Measurements from ENCODE around the gene RSL24D1. TPM values are rescaled to one million over a fixed set of nuclear protein-coding genes. Genes with fewer than 3 reads are reported as not detected.

Gene RSL24D1
- total and polyA plus RNA-seq, 2 of the 4 experiments (the other 2 are of a cell fraction), result 36.5 to 36.7 TPM

- H3K56ac ChIP-seq (ENCODE audit: extremely low read depth, insufficient read depth, low read length), result no peak overlapping the region
- POLR2A ChIA-PET (ENCODE audit: unreplicated experiment), result no interaction called here
- in situ Hi-C loops (cut with MboI; ENCODE audit: low sequenced_read_pairs) (no loop called here), intact Hi-C loops (cut with micrococcal nuclease) (loop anchor here (10.0 kb wide), 1 partner anchor 1089 kb away; no protein-coding TSS in a partner anchor), dilution Hi-C loops (cut with HindIII; ENCODE audit: low sequenced_read_pairs, unreplicated experiment) (no loop called here)
- H3K79me1 ChIP-seq (ENCODE audit: low read depth in 1 of 2, low read length in 2 of 2), result no peaks in the 10 kb centered on the region
- no peak overlapping the region for H3K4me2 ChIP-seq (ENCODE audit: low read depth, low read length)
- H3K9me1 ChIP-seq (ENCODE audit: insufficient read depth, low read length), result no peaks in the 10 kb centered on the region
- DNase-seq (no peak), ATAC-seq (ENCODE audit: low read depth) (no peak)
- no peak overlapping the region for H2AFZ ChIP-seq (replicated peaks; ENCODE audit: low read length, poor library complexity)
- H3K9ac ChIP-seq (ENCODE audit: low read depth, low read length), result no peak overlapping the region
- H4K8ac ChIP-seq (ENCODE audit: low read depth in 2 of 2, low read length in 2 of 2), result no peak overlapping the region
- no CpG with 5 or more reads among the region's 4 CpGs for WGBS, 2 experiments (ENCODE audit: extremely low coverage in 2 of 2, insufficient read length in 1 of 2)
- TF ChIP-seq CTCF (conservative IDR thresholded peaks at IDR 0.05; ENCODE audit: low read depth, low read length) (no peak), MAZ (IDR thresholded peaks at IDR 0.05; ENCODE audit: borderline replicate concordance, low read depth, low read length) (no peak), CEBPB (IDR thresholded peaks at IDR 0.05; ENCODE audit: low read depth, low read length) (no peak), CHD1 (IDR thresholded peaks at IDR 0.05; ENCODE audit: low read depth, low read length) (no peak), FOS (IDR thresholded peaks at IDR 0.05; ENCODE audit: low read depth, low read length) (no peak), MAFK (IDR thresholded peaks at IDR 0.05; ENCODE audit: low read depth, low read length) (no peak), USF2 (IDR thresholded peaks at IDR 0.05; ENCODE audit: low read depth, low read length) (no peak), MXI1 (IDR thresholded peaks at IDR 0.05; ENCODE audit: borderline replicate concordance, low read depth, low read length) (no peak), POLR2A (IDR thresholded peaks at IDR 0.05; ENCODE audit: low read depth, low read length) (no peak), SMC3 (IDR thresholded peaks at IDR 0.05; ENCODE audit: low read depth, low read length) (no peak), BHLHE40 (IDR thresholded peaks at IDR 0.05; ENCODE audit: low read depth, low read length) (no peak), ELK1 (IDR thresholded peaks at IDR 0.05; ENCODE audit: borderline replicate concordance, low read depth, low read length) (no peak), RFX5 (IDR thresholded peaks at IDR 0.05; ENCODE audit: low read depth, low read length) (no peak), RCOR1 (IDR thresholded peaks at IDR 0.05; ENCODE audit: insufficient replicate concordance, low read length) (no peak)
- H2BK5ac ChIP-seq (ENCODE audit: low read depth, low read length, poor library complexity, severe bottlenecking), result no peak overlapping the region
- no peak overlapping the region for H3K27ac ChIP-seq (ENCODE audit: insufficient read depth, low read length)
- no peak overlapping the region for H3K23ac ChIP-seq (ENCODE audit: low read depth, low read length)
- H4K91ac ChIP-seq (ENCODE audit: insufficient read depth, low read depth, low read length), result no peak overlapping the region
- no peak overlapping the region for H2BK15ac ChIP-seq (ENCODE audit: low read depth, low read length)
- BruUV-seq (replicated peaks), result no TSS peak
- no peak overlapping the region for H3K18ac ChIP-seq (ENCODE audit: low read depth, low read length)
- H3K4me3 ChIP-seq (ENCODE audit: insufficient read depth, low read depth, low read length), result no peak overlapping the region
- no peaks in the 10 kb centered on the region for H3K4me1 ChIP-seq (ENCODE audit: control insufficient read depth, insufficient read depth, low read length)
- H2AK5ac ChIP-seq (ENCODE audit: low read depth, low read length), result no peak overlapping the region
- H4K5ac ChIP-seq (ENCODE audit: low read depth, low read length), result no peak overlapping the region
- H3K14ac ChIP-seq (replicated peaks; ENCODE audit: low read depth, low read length), result no peak overlapping the region
- no peak overlapping the region for H2BK120ac ChIP-seq (ENCODE audit: low read depth, low read length)
- no peak overlapping the region for H2AK9ac ChIP-seq (replicated peaks; ENCODE audit: low read depth, low read length, poor library complexity)
- H3K36me3 ChIP-seq (ENCODE audit: control insufficient read depth, insufficient read depth, low read length), result no peaks in the 10 kb centered on the region
- no peak overlapping the region for H2BK20ac ChIP-seq (ENCODE audit: low read depth, low read length)
- no peaks in the 10 kb centered on the region for H4K20me1 ChIP-seq (ENCODE audit: insufficient read depth, low read length)
- no peak overlapping the region for H3K4ac ChIP-seq (ENCODE audit: low read depth, low read length)
- CTCF ChIA-PET, result no interaction called here
- H3K9me3 ChIP-seq (ENCODE audit: control insufficient read depth, insufficient read depth, low read length), result no peaks in the 10 kb centered on the region
- no peaks in the 10 kb centered on the region for H3K27me3 ChIP-seq (ENCODE audit: control insufficient read depth, insufficient read depth, low read length)
Measured at GRCh38 chr15:55164284-55164683, 32.5 kb downstream of the RSL24D1 start.

All from IMR-90 (cell line).